GM12872 (cell line): ENCODE measurements around the gene OR2T29.
"Not testable (repeated sequence)": the region's sequence is repeated elsewhere in the genome, so short reads cannot be mapped to it uniquely, and the experiment has no call there.

Source experiments
- TF ChIP-seq, protein P1 (sequence below): IDR thresholded peaks from 3 replicates; pipeline ENCODE4 v1.5.1; 2011; ENCODE audit warnings: low read depth, mild to moderate bottlenecking, low read length, moderate library complexity; ENCODE audit not compliant: insufficient read depth

OR2T29 gene

GRCh38 chr1:248592655-248593054 is 30.1 kb upstream of the OR2T29 start:
- TF ChIP-seq, protein P1, sequence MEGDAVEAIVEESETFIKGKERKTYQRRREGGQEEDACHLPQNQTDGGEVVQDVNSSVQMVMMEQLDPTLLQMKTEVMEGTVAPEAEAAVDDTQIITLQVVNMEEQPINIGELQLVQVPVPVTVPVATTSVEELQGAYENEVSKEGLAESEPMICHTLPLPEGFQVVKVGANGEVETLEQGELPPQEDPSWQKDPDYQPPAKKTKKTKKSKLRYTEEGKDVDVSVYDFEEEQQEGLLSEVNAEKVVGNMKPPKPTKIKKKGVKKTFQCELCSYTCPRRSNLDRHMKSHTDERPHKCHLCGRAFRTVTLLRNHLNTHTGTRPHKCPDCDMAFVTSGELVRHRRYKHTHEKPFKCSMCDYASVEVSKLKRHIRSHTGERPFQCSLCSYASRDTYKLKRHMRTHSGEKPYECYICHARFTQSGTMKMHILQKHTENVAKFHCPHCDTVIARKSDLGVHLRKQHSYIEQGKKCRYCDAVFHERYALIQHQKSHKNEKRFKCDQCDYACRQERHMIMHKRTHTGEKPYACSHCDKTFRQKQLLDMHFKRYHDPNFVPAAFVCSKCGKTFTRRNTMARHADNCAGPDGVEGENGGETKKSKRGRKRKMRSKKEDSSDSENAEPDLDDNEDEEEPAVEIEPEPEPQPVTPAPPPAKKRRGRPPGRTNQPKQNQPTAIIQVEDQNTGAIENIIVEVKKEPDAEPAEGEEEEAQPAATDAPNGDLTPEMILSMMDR = no peak

GRCh38 chr1:248590055-248590454 is 27.5 kb upstream of the OR2T29 start:
- TF ChIP-seq, protein P1 = no peak

- TF ChIP-seq, protein P1 = no peak
These were observed 26.8 kb upstream of the OR2T29 start for GRCh38 chr1:248589334-248589733.

DNA sequence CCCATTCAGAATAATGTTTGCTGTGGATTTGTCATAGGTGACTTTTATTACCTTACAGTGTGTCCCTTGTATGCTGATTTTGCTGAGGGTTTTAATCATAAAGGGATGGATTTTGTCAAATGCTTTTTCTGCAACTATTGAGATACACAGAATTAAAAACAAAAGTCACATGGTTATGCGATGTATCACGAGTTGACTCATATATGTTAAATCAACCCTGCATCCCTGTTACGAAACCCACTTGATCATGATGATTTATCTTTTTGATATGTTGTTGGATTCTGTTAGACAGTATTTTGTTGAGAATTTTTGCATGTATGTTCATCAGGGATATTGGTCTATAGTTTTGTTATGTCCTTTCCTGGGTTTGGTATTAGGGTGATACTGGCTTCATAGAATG is 22.7 kb upstream of the OR2T29 start:
- TF ChIP-seq, protein P1 = no peak

DNA sequence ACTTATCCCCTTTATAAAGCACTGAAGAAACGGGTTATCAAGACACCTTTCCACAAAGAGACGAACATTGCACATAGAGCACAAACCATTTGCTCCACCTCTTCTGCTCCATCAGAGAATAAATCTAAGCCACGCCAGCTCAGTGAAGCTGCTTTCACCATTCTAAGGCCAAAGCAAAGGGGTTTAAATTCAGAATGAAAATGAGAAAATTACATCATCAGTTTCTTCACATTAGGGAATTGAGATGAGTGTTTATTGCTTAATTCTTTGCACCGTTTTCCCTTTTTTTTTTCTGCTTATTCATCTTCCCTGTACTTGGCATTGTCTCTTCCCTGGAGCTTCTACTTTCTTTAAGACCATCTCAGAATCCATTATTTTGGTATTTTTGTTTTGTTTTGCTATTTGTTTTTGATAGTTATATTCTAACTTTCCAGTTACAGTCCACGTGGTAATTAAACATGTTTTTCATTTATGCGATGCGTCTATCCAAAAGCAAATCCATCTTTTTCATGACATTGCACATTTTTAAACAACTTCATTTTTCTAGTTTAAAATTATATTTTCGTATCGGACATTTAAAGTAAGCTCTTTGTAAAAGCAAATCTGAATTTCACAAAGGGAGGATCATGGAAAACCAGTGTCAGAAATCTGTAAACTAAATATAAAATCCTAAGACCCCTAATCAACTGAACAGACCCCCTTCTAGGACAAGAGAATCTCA is 13.8 kb upstream of the OR2T29 start:
- TF ChIP-seq, protein P1 = no peak

DNA sequence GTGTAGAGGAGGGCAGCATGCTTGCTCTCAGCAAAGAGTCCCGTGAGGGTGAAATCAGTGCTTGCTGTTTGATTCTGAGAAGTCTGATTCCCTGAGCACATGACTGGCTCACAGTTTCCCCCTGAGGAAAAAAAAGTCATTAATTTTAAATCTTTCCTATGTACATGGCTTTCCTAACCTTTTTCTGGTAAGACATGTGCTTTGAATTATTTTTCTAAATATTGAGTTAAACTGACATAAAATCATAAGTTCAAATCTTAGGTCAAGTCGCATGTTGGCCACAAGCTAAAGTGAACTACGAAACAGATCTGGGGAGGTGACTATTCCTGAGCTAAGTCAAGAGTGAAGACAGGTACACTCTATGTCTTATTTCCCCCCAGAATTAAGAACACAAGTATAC is 12.1 kb upstream of the OR2T29 start, which contains the start of gene OR2T34:
Gene OR2T34, minus strand, starts transcription at position 101 of the 400 bp plus-strand sequence. Its CDS starts 0 bp downstream, at position 101.
- TF ChIP-seq, protein P1 = not testable (repeated sequence)

- TF ChIP-seq, protein P1 = no peak
These were observed 40.7 kb downstream of the OR2T29 start for GRCh38 chr1:248521856-248522255.

DNA sequence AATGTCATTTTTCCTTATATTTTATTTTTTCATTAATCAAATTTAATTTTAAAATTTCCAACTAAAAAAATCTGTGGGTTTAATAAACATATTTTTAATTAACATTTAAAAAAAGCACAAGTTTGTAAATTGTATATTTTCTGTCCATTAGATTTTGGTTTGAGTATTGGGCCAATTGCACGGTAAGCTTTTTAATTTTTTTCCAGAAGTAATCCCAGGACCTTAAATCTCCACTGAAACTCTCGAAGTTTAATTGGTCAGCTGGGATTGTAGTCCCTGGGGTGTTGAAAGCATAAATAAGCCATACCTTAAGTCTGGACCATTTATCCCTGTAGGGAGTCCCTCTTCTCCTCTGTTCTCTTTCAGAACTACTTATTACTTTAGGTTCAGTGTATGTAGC is 54.8 kb downstream of the OR2T29 start, which contains the start of gene OR2G6:
Gene OR2G6, plus strand, starts transcription at position 301 of the 400 bp plus-strand sequence. CDS start 13,574 bp downstream, outside the sequence.
- TF ChIP-seq, protein P1 = not testable (repeated sequence)
